HG03039 (cell line): ENCODE results near the gene DCC.

Experiments
- ATAC-seq: cut with Tn5 transposase; IDR thresholded peaks from one replicate; pipeline ENCODE4 v1.9.1; 2021; ENCODE audit warnings: mild to moderate bottlenecking, moderate library complexity; ENCODE audit not compliant: unreplicated experiment

DCC gene

DNA sequence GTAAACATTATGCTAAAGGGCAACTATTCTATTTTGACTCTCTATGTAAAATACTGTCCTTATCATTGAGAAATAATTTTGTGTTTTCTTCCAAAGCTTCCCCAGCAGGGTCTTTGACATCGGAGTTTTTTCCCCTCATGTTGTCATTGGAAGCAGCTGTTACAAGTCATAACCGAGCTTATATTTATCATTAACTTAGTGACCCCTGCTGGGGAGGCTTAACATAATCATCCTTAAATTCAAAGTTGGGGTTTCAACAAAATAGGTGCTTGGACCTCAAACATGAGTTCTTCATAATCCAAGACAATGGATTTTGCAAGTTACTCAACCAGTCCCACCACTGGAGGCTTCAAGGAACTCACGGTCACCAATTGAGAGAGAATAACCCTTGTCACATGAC lies 330.9 kb downstream of the DCC start:
- no peak for ATAC-seq

GRCh38 chr18:52678034-52678433 lies 338.0 kb downstream of the DCC start:
- no peak for ATAC-seq

DNA sequence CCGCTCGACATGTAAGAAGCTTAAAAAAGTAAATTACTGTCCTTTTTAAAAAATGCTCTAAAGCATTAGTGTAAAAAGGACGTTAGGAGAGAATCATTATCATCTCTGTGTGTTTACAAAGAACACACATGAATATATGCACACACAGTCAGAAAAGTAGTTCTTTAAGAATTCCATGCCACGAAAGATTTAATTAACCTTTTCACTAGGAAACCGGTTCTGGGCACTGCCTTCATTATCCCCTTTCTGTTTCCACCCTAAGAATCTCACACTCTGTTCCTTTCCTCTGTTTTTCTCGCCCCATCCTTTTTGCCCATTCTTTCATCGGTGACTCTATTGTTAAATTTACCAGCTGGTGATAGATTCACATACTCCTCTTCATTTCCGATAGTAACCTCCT lies 338.6 kb downstream of the DCC start:
- no peak for ATAC-seq

GRCh38 chr18:52679354-52679753 lies 339.4 kb downstream of the DCC start:
- ATAC-seq: no peak

DNA sequence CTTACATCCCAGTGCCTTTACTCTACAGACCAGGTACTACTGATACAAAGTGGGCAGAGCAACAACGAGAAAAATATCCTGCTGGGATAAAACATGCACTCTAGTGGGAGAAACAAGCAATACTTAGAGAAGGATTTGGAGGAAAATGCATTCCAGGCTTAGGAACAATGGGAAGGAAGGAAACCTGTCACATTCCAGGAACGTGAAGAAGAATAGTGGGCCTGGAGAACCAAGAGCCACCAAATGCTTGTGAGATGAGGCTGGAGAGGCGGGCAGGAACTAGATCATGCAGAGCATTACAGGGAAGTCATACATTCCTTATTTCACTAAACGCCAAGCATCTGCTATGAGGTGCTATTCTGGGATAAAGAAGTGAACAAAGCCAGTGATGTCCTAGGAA lies 342.3 kb downstream of the DCC start:
- ATAC-seq: no peak

- ATAC-seq: no peak
Observed at GRCh38 chr18:52685316-52685715, 345.3 kb downstream of the DCC start.

- ATAC-seq: no peak
Observed at GRCh38 chr18:52691841-52692240, 351.8 kb downstream of the DCC start.

- ATAC-seq: no peak
Observed at GRCh38 chr18:52694804-52695203, 354.8 kb downstream of the DCC start.

- ATAC-seq: no peak
Observed at GRCh38 chr18:52700116-52700515, 360.1 kb downstream of the DCC start.

GRCh38 chr18:52700816-52701215 lies 360.8 kb downstream of the DCC start:
- ATAC-seq: no peak

DNA sequence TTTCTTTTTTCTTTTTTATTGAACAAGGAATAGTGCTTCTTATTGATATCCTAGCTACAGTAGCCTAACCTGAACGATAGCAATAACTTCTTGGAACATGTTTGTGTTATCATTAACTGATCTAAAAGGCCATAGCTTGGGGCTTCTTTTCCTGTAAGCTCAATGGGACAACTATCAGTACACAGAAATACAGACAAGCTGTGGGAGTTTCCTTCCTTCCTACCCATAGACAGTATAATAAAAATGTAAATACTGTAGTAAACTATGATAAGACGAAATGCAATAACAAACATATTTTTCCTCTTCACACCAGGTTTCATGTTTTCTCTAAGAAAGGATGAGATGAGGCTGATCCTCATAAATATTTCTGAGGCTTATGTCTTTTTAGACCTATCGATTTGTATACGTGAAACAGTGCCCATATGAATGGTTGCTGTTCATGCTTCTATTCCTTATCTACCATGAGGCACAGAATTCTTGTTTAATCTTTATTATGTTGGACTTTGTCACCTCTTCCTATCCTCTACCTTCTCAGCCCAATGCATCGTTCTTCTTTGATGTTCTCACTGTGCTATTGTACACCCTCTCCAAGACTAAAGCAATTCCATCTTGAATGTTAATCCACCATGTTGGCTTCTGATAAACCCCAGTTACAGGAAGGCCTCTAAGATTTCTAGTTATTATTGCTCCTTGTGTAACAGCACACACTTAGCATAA lies 361.4 kb downstream of the DCC start:
- ATAC-seq: no peak

DNA sequence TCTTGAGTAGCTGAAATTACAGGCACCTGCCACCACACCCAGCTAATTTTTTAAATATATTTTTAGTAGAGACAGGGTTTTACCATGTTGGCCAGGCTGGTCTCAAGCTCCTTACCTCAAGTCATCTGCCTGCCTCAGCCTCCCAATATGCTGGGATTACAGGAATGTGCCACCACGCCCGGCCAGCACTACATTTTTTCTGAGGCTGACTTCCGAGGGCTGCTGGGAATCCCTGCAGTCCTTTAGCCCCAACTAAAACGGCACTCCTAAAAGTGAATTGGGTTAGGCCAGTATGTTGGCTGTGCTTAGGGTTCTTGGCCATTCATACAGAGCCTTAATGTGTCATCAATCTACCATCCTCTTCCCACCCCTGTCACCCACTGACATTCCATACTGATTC lies 375.4 kb downstream of the DCC start:
- no peak for ATAC-seq

DNA sequence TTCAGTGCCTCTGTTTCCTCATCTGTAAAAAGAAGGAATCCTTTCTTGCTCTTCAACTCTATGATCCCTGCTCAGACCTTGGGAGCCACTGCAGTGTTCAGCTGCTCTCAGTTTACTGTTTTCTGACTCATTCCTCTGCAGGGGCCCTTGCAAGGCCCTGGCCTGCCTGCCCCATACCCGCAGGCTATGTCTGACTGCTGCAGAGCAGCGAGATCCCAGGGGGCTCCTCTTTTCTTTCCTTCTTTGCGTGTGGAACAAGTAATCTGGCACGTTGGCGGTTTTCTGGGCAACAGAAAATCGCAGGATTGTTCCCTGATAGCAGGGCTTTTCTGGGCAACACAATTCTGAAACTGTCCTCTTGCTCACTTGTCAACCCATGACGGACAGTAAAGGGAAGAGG lies 376.0 kb downstream of the DCC start:
- ATAC-seq: no peak

DNA sequence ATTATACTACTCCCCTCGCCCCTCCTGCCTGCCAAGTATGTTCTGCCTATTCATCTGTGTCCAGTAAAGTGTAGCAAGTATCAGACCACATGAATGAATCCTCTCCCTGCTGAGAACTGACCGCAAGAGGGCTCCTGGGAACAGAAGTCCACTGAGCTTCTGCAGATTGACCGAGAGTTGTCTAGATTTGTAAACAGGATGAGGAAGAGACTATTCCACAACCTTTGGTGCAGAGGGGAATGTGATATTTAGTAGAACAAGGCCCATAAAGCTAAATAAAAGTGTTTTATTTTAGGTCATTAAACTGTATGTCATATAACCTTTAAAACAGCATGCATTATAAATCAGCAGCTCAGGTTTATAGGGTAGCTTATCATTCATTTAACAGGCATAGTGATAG lies 377.0 kb downstream of the DCC start:
- no peak for ATAC-seq

DNA sequence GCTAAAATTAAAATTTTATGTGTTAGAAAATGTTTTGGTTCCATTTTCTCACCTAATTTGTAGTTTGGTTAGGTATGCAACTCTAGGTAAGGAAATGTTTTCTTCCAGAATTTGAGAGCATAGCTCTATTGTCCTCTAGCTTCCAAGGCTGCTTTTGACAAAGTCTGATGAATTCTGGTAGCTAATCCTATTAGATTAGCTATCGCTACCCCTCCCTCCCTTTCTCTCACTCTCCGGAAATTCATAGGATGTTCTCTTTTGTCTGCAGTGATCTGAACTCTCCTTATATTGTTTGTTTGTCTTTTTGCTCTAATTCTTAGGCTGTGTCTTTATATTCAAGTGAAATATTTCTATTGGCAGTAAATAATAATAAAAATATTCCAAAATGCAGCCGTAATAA lies 382.9 kb downstream of the DCC start:
- no peak for ATAC-seq

DNA sequence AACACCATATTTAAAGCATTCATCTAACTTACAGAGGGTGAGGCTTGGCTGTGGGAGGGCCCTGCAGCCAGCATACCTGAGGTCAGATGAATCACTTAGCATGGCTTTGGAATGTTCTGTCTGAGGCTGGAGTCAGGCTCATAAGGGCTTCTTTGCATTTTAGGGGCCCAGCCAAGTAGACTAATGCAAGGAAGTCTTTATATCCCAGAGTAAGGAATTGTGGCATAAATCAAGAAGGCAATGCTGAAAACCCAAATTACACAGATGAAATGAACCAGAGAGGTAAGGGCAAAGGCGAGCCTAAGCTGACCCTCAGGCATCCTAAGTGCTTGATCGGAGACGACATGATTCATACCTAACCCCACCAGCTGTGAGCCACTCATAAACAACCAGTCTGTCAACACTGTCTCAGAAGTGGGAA lies 383.6 kb downstream of the DCC start:
- no peak for ATAC-seq

DNA sequence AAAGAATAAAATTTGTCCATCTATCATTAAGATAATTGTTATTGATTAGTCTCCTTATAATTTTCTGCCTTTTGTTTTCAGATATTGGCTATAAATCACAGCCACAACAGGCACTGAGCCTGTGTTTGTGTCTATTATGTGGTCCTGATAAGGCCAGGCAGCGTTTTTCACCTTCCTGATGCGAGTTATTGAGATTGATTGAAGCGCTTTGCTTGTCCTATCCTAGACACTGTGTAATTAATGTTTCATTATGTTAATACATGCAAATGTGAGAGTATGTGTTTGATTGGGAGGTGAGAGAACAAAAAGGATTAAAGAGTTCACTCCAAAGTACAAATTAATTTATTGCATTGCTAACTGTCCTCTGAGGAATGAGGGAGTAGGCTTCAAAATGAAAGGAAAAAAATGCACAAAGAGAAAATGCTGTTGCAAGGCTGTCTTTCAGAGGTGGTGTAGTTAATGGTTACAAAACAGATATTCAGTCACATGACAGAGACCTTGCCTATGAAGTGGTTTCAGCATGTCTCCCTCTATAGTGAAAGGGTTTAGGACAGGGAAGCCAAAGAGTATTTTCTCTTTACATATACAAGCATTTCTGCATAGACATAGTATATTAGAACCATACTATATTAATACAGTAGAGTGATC lies 391.1 kb downstream of the DCC start:
- ATAC-seq: no peak

DNA sequence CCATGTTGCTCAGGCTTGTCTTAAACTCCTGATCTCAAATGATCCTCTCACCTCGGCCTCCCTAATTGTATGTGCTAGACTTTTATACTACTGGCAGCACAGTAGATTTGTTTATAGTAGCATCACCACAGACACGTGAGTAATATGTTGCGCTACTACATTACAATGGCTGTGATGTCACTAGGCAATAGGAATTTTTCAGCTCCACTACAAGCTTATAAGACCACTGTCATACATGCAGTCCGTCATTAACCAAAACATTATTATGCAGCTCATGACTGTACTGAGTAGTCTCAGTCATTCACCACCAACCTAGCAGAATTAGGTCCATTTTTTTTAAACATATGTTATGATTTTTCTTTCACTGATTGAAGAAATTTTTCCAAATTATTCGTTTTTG lies 398.9 kb downstream of the DCC start:
- ATAC-seq: no peak

DNA sequence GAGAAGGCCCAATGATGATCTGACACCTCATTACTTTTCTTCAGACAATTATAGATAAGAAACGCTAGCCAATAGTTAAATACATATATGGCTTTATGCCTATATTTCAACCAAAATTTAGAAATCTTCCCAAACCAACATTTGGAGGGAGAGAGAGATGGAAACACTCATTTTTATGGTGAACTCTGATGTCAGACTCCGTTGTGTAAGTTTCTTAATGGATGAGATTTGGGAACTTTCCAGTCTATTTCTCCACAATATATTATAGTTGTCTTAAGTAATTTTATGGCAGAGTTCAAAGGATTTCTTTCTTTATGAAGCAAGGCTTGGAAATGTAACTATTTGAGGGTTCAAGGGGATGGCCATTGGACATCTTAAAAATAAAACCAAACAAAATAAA lies 407.0 kb downstream of the DCC start:
- ATAC-seq: no peak

DNA sequence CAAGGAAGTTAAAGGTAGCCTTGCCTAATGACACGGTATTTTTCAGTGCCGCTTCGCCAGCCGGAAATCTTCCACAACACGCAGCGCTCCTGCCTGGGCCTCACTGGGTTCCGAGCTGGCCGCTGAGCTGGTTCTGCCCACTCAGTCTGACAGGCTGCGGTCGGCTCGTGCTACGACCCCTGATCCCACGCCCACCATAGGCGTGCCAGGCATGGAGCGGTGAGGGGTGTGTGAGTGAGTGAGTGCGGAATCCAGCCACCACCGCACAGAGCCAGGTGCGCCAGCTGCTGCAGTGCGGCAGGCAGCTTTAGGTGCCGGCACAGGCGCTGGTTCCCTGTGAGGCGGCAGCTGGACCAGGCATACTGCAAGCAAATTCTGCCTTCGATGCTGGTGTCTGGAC lies 407.9 kb downstream of the DCC start:
- no peak for ATAC-seq

GRCh38 chr18:52748343-52748742 lies 408.3 kb downstream of the DCC start:
- no peak for ATAC-seq

DNA sequence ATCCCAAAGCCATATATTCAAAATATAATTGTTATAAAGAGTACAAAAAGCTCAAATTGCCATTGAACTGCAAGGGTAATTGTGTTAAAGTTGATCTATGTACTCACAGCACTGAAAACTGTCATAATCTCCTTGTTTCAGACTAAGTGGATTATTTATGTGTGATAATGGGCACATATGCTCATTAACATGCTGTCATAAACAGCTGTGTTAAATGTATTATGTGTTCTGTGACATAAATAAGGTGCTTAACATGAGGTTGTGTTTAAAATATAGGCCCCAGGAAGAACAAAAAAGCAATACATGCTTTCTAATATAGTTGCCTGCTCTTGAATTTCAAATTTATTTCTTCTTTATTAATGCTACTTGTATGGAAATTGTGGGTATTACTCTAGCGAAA lies 409.5 kb downstream of the DCC start:
- ATAC-seq: no peak

- ATAC-seq: no peak
Observed at GRCh38 chr18:52750995-52751394, 411.0 kb downstream of the DCC start.
